Lung (tissue), 12 donors: Measurements from ENCODE around the gene BMPER. TPM values are rescaled to one million over a fixed set of nuclear protein-coding genes. Genes with fewer than 3 reads are reported as not detected.

Source experiments
- ATAC-seq: fragments of 200-7000 bp; cut with Tn5 transposase; one replicate; pipeline ENCODE4 v1.9.1; 2020; ENCODE audit warnings: moderate number of reproducible peaks; ENCODE audit not compliant: insufficient read depth, low FRiP score
- DNase-seq, 3 donors: peaks; one replicate each; pipeline ENCODE4 v3.0.0-alpha.2; 2013 to 2017
- H3K27ac ChIP-seq, 2 donors: one replicate each; pipeline ENCODE4 v1.5.1; 2013; ENCODE audit warnings: mild to moderate bottlenecking in 2 of 2, moderate library complexity in 2 of 2, control low read depth in 1 of 2, inconsistent platforms in 1 of 2, low read depth in 1 of 2, low read length in 1 of 2
- H3K27me3 ChIP-seq, 3 donors: one replicate each; pipeline ENCODE4 v1.5.1; 2013; ENCODE audit warnings: low read length in 2 of 3; ENCODE audit not compliant: control insufficient read depth in 3 of 3, insufficient read depth in 3 of 3
- H3K36me3 ChIP-seq, 4 donors: one replicate each; pipeline ENCODE4 v1.5.1; 2013; ENCODE audit warnings: low read length in 4 of 4, mild to moderate bottlenecking in 1 of 4, moderate library complexity in 1 of 4; ENCODE audit not compliant: control insufficient read depth in 4 of 4, insufficient read depth in 4 of 4
- H3K4me1 ChIP-seq, 5 donors: one replicate each; pipeline ENCODE4 v1.5.1; 2013; ENCODE audit warnings: low read length in 5 of 5, mild to moderate bottlenecking in 2 of 5, moderate library complexity in 1 of 5; ENCODE audit not compliant: control insufficient read depth in 5 of 5, insufficient read depth in 5 of 5
- H3K4me3 ChIP-seq: one replicate; pipeline ENCODE4 v1.5.1; 2013; ENCODE audit warnings: mild to moderate bottlenecking, control low read depth, moderate library complexity
- H3K9ac ChIP-seq, 2 donors: one replicate each; pipeline ENCODE4 v1.5.1; 2013; ENCODE audit warnings: low read length in 2 of 2, control low read depth in 1 of 2; ENCODE audit not compliant: insufficient read depth in 1 of 2
- H3K9me3 ChIP-seq, 4 donors: one replicate each; pipeline ENCODE4 v1.5.1; 2013; ENCODE audit warnings: low read length in 3 of 4, mild to moderate bottlenecking in 1 of 4, moderate library complexity in 1 of 4; ENCODE audit not compliant: control insufficient read depth in 4 of 4, insufficient read depth in 3 of 4
- WGBS, 2 donors: extraction: QIAGEN DNeasy Blood & Tissue Kit; methylation state at CpG; one replicate each; pipeline ENCODE4 v1.1.7; 2013; 5-methylcytosine and 5-hydroxymethylcytosine counted together
- polyA plus RNA-seq, 2 donors: library from polyadenylated mRNA; stranded (reverse); fragments of 200-250 nt; gene quantifications; one replicate each; pipeline ENCODE4 v1.2.1, GENCODE V29; 2013
- total RNA-seq, 2 donors: library from RNA; depleted of rRNA in 1 of 2; stranded (reverse); fragments of >200 nt in 1 of 2; gene quantifications; one replicate each; pipeline ENCODE4 v1.2.1, GENCODE V29; 2014 to 2021
- TF ChIP-seq, protein P1 (sequence below): IDR thresholded peaks from 2 replicates; pipeline ENCODE4 v1.5.1; 2012; ENCODE audit warnings: mild to moderate bottlenecking; ENCODE audit errors: control extremely low read depth, extremely low read depth
- donor health status: control.
- donor health status: control.
- donor health status: Bipolar disorder and iron deficiency.
- donor health status: healthy.
- donor health status: DM: yes; HTN: yes; CAD: no.

Gene BMPER
- total and polyA plus RNA-seq, 4 donors: 3.7 to 51.0 (median 9.0) TPM

DNA sequence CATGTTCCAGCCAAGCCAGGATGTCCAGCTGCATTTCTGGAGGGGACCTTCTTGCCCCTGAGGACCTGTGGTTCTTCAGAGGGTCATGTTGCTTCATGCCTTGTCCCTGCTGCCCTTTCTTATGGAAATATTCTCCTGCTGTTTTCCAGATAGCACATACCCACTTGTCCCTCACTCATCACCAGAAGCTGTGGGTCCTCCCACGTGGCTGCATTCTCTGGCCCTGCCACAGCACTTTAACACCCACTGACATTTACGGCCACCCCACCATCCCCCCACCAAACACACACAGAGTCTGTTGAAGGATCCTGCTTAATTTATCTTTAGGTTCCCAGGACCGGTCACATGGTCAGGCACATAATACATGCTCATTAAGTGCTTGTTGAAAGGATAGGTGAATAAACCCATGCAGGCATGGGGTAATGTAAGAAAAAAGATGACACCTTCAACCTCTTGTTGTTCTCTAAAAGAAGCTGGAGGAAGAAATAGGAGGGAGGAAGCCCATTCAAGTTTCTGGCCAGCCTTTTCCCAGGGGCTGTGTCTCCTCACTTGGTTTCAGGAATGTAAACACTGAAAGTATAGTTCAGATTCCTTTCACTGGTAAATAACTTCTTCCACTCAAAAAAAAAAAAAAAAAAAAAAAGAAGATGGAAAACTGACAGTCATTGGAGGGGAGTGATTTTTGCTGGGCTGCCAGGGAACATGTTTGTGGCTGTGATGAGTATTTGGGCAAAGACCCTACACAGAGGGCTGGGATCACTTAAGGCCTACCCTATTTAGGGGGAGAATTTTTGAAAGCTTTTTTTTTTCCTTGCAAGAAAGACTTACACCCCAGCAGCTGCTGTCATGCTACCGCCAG, 19.8 kb upstream of the BMPER start:
- Histone ChIP-seq H3K27me3 (no peaks in the 10 kb centered on the region), H3K4me3 (no peak overlapping the region), H3K9me3 (peaks cover 0 to 3% (median 0%) of the 10 kb centered on the region in 4 donors), H3K9ac (no peak overlapping the region), H3K4me1 (peaks cover 0 to 13% (median 2%) of the 10 kb centered on the region in 5 donors), H3K27ac (no peak overlapping the region), H3K36me3 (no peaks in the 10 kb centered on the region)
- 77 to 78% methylated on average over 4 of the region's 4 CpGs for WGBS, 2 donors
- TF ChIP-seq, protein P1, sequence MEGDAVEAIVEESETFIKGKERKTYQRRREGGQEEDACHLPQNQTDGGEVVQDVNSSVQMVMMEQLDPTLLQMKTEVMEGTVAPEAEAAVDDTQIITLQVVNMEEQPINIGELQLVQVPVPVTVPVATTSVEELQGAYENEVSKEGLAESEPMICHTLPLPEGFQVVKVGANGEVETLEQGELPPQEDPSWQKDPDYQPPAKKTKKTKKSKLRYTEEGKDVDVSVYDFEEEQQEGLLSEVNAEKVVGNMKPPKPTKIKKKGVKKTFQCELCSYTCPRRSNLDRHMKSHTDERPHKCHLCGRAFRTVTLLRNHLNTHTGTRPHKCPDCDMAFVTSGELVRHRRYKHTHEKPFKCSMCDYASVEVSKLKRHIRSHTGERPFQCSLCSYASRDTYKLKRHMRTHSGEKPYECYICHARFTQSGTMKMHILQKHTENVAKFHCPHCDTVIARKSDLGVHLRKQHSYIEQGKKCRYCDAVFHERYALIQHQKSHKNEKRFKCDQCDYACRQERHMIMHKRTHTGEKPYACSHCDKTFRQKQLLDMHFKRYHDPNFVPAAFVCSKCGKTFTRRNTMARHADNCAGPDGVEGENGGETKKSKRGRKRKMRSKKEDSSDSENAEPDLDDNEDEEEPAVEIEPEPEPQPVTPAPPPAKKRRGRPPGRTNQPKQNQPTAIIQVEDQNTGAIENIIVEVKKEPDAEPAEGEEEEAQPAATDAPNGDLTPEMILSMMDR: no peak
- DNase-seq (peak; percentile 30 to 58 (median 53)), ATAC-seq (no peak)

DNA sequence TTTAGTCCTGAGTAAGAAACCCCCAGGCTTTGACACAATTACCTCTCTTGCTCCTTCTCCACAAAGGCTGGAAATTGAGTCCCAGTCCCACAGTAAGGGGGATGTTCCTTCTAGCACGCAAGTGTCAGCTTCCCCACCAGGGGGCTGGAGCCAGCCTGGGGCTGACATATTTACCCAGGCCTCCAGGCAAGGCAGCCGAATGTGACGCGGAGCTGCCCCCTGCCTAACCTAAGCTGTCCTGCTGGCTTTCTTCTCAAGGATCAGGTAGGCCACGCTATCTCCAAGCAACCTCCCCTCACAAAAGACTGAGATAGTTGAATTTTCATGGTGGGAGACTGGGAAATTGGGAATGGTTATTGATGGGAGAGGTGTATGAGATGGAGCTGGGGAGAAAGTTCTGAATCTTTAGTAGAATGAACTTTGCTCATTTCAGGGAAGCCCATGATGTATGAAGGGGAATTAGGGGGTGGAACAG, 19.2 kb upstream of the BMPER start:
- Histone ChIP-seq H3K4me1 (peaks cover 0 to 13% (median 2%) of the 10 kb centered on the region in 5 donors), H3K9me3 (peaks cover 0 to 3% (median 0%) of the 10 kb centered on the region in 4 donors), H3K27me3 (no peaks in the 10 kb centered on the region), H3K4me3 (no peak overlapping the region), H3K36me3 (no peaks in the 10 kb centered on the region), H3K27ac (no peak overlapping the region), H3K9ac (no peak overlapping the region)
- WGBS, 2 donors: 91 to 94% methylated on average over 5 of the region's 5 CpGs
- no peak for ATAC-seq
- DNase-seq: peak in 2 of 3 donors; percentile 29 to 50
- TF ChIP-seq, protein P1: no peak

DNA sequence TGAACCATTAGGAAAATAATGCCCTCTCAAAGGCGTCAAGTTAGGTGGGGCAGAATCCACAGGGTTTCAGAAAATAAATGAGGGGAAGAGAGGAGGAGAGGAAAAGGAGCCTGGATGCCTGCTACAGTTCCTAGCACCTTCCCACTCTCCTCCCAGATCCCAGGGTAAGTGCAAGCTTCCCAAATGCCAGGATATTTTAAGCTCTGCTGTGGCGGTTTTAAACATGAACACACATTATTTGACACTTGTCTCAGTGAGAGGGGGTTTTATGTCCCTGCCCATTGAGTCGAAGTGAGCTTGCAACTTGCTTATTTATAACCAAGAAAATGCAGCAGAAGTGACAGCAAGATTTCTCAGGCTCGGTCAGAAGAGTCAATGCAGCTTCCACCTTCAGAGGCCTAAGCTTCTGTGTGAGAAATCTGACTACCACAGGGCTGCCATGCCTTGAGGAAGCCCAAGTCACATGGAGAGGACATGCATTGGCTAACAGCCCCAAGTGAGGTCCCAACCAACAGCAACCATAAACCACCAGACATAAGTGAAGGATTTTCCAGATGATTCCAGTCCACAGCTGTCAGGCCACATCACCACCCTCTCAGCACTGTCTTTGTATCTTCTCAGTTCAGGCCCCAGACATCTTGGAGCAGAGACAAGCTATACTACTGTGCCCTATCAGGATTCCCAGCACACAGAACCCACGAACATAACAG, 17.9 kb upstream of the BMPER start:
- Histone ChIP-seq H3K27me3 (no peaks in the 10 kb centered on the region), H3K27ac (no peak overlapping the region), H3K9ac (no peak overlapping the region), H3K36me3 (no peaks in the 10 kb centered on the region), H3K9me3 (peaks cover 0 to 3% (median 0%) of the 10 kb centered on the region in 4 donors), H3K4me3 (no peak overlapping the region), H3K4me1 (peaks cover 0 to 7% (median 2%) of the 10 kb centered on the region in 5 donors)
- TF ChIP-seq, protein P1: no peak
- DNase-seq: no peak
- 81 to 90% methylated on average over 5 of the region's 5 CpGs for WGBS, 2 donors
- ATAC-seq: no peak
